K562 (cell line): ENCODE results near the gene ATAD3B. TPM values are rescaled to one million over a fixed set of nuclear protein-coding genes. Genes with fewer than 3 reads are reported as not detected.
A peak's percentile ranks its signal among the peaks of the same experiment; 100 is the strongest.

Source experiments
- ATF1 ChIP-seq, 2 experiments: fragments of 450-650 bp in 1 of 2; IDR thresholded peaks; 2 replicates each; pipeline ENCODE4 v1.6.1; 2016; ENCODE audit warnings: missing compliant biosample characterization in 1 of 2, missing genetic modification characterization in 1 of 2
- BHLHE40 ChIP-seq: IDR thresholded peaks from 2 replicates; pipeline ENCODE4 v1.6.1; 2011; ENCODE audit warnings: low read length, improper control_type of control experiment
- BRD9 ChIP-seq: fragments of 450-650 bp; IDR thresholded peaks from 2 replicates; pipeline ENCODE4 v1.6.1; 2018; ENCODE audit warnings: low read depth; ENCODE audit not compliant: partially characterized antibody
- CHD1 ChIP-seq: fragments of 200-600 bp; sonication (generic); IDR thresholded peaks from one replicate; pipeline ENCODE4 v1.6.1; 2012; ENCODE audit warnings: mild to moderate bottlenecking, moderate library complexity, low read length, inconsistent platforms
- CTBP1 ChIP-seq: fragments of 450-650 bp; IDR thresholded peaks from 2 replicates; pipeline ENCODE4 v1.6.1; 2016; ENCODE audit warnings: borderline replicate concordance
- E2F8 ChIP-seq: fragments of 450-650 bp; IDR thresholded peaks from 2 replicates; pipeline ENCODE4 v1.7.1; 2018; ENCODE audit warnings: mild to moderate bottlenecking, low read depth; ENCODE audit not compliant: partially characterized antibody
- FOXJ2 ChIP-seq: fragments of 200-800 bp; sonication (Bioruptor generic); IDR thresholded peaks from 2 replicates; pipeline ENCODE4 v1.6.1; 2016; ENCODE audit warnings: missing genetic modification characterization, missing compliant biosample characterization
- HCFC1 ChIP-seq: IDR thresholded peaks from 2 replicates; pipeline ENCODE4 v1.6.1; 2012; ENCODE audit warnings: low read depth, low read length, improper control_type of control experiment
- HOXB6 ChIP-seq: fragments of 250-450 bp; sonication (Bioruptor Pico); IDR thresholded peaks from 2 replicates; pipeline ENCODE4 v1.5.1; 2022; ENCODE audit warnings: mild to moderate bottlenecking, borderline replicate concordance
- KHSRP ChIP-seq: fragments of 450-650 bp; IDR thresholded peaks from 2 replicates; pipeline ENCODE4 v1.6.1; 2017
- KLF10 ChIP-seq: fragments of 250-450 bp; sonication (Bioruptor Pico); IDR thresholded peaks from 2 replicates; pipeline ENCODE4 v1.6.1; 2021; ENCODE audit warnings: matching md5 sums
- NONO ChIP-seq, 2 experiments: fragments of 200-400 bp in 1 of 2; fragments of 450-650 bp in 1 of 2; formaldehyde crosslinking in 1 of 2; IDR thresholded peaks; 2 replicates each; pipeline ENCODE4 v1.6.1; 2017; ENCODE audit warnings: low read depth in 2 of 2, mild to moderate bottlenecking in 2 of 2, moderate library complexity in 2 of 2, low read length in 1 of 2
- RBBP5 ChIP-seq: fragments of 200-600 bp; sonication (generic); IDR thresholded peaks from 2 replicates; pipeline ENCODE4 v1.6.1; 2012; ENCODE audit warnings: borderline replicate concordance, mild to moderate bottlenecking, low read length, control low read depth, inconsistent platforms; ENCODE audit not compliant: insufficient read depth, poor library complexity, severe bottlenecking
- RBM17 ChIP-seq: fragments of 200-400 bp; formaldehyde crosslinking; IDR thresholded peaks from 2 replicates; pipeline ENCODE4 v1.6.1; 2017; ENCODE audit warnings: low read depth, mild to moderate bottlenecking, low read length, borderline replicate concordance
- SMAD3 ChIP-seq: fragments of 450-650 bp; formaldehyde crosslinking; conservative IDR thresholded peaks from 2 replicates; pipeline ENCODE4 v1.4.0; 2020; ENCODE audit warnings: mild to moderate bottlenecking
- TAF1 ChIP-seq: IDR thresholded peaks from 2 replicates; pipeline ENCODE4 v1.6.1; 2011; ENCODE audit warnings: mild to moderate bottlenecking, low read length, moderate library complexity; ENCODE audit not compliant: insufficient read depth, control insufficient read depth, severe bottlenecking; ENCODE audit errors: extremely low read depth
- TCF7L2 ChIP-seq: fragments of 150-350 bp; IDR thresholded peaks from 2 replicates; pipeline ENCODE4 v1.6.1; 2016; ENCODE audit warnings: low read depth, mild to moderate bottlenecking, low read length, moderate library complexity
- ZC3H11A ChIP-seq: IDR thresholded peaks from 2 replicates; pipeline ENCODE4 v1.6.1; 2012; ENCODE audit warnings: low read depth, low read length, improper control_type of control experiment
- ZFP30 ChIP-seq: fragments of 250-450 bp; sonication (Bioruptor Pico); IDR thresholded peaks from 2 replicates; pipeline ENCODE4 v1.8.0; 2022; ENCODE audit warnings: moderate library complexity, mild to moderate bottlenecking, inconsistent platforms, borderline replicate concordance
- ZNF408 ChIP-seq: fragments of 250-450 bp; sonication (Bioruptor Pico); IDR thresholded peaks from 2 replicates; pipeline ENCODE4 v1.4.0; 2020; ENCODE audit warnings: low read depth, mild to moderate bottlenecking, moderate library complexity
- ZNF57 ChIP-seq: fragments of 450-650 bp; formaldehyde crosslinking; IDR thresholded peaks from 2 replicates; pipeline ENCODE4 v1.4.0; 2020; ENCODE audit warnings: mild to moderate bottlenecking, moderate library complexity
- ZNF740 ChIP-seq, 3 experiments: fragments of 200-800 bp in 1 of 3; sonication (Bioruptor generic) in 1 of 3; sonication (generic) in 1 of 3; formaldehyde crosslinking in 1 of 3; IDR thresholded peaks; 2 replicates each; pipeline versions ENCODE4 v1.6.1 to v1.8.0; 2016 to 2022; ENCODE audit warnings: mild to moderate bottlenecking in 2 of 3, missing compliant biosample characterization in 2 of 3, missing genetic modification characterization in 2 of 3, missing genetic modification reagents in 1 of 3
- polyA plus RNA-seq, 8 experiments: library from polyadenylated mRNA; depleted of rRNA in 4 of 8; stranded (reverse) in 5 of 8; unstranded in 3 of 8; fragments of >200 nt; fragmentation: Nextera tagmentation in 2 of 8; fragmentation: Illumina TruSeq in 1 of 8; extraction: Ambion mirVana in 2 of 8; extraction: Trizol in 1 of 8; gene quantifications; 2 replicates each; pipeline versions ENCODE4 v1.2.1 to v1.2.3, GENCODE V29; 2011 to 2014; ENCODE audit warnings: inconsistent platforms in 1 of 8, missing spikeins in 1 of 8
- total RNA-seq, 7 experiments: library from RNA; depleted of rRNA in 6 of 7; stranded (reverse); fragments of >200 nt in 6 of 7; fragmentation: Illumina TruSeq in 2 of 7; extraction: Trizol in 2 of 7; gene quantifications; 2 replicates each; pipeline versions ENCODE4 v1.2.1 to v1.2.3, GENCODE V29; 2011 to 2021; ENCODE audit warnings: low replicate concordance in 1 of 7

Gene ATAD3B
- total and polyA plus RNA-seq, 9 of the 15 experiments (the other 6 are each of a cell fraction or from before 2014, with no cell fraction given): 0.07 to 113 (median 27.7) TPM

- TF ChIP-seq HCFC1: peak; percentile 88
- peak; percentile 39; the same call in 1 of the 2 replicates for TF ChIP-seq BHLHE40
- no peak for TF ChIP-seq SMAD3 (CRISPR knock-in tag)
- TF ChIP-seq FOXJ2 (tag): no peak; the same call in 1 of the 2 replicates
- TF ChIP-seq TCF7L2: no peak; the same call in 1 of the 2 replicates
- no peak; the same call in 1 of the 2 replicates for TF ChIP-seq ZC3H11A
- no peak for TF ChIP-seq CHD1
- no peak for TF ChIP-seq BRD9
- no peak for TF ChIP-seq ZNF740 (CRISPR knock-in tag; IDR thresholded peaks at IDR 0.05)
- TF ChIP-seq ZNF740 (tag; IDR thresholded peaks at IDR 0.05): no peak
- TF ChIP-seq ZFP30 (CRISPR knock-in tag): no peak
- TF ChIP-seq CTBP1: peak; percentile 99
- no peak for TF ChIP-seq ZNF408 (CRISPR knock-in tag)
- TF ChIP-seq HOXB6: no peak; the same call in 1 of the 2 replicates
- TF ChIP-seq KLF10 (CRISPR knock-in tag): no peak
- TF ChIP-seq ATF1 (CRISPR knock-in tag; IDR thresholded peaks at IDR 0.05): peak; percentile 96
- peak; percentile 99 for TF ChIP-seq ATF1 (tag; IDR thresholded peaks at IDR 0.05)
- TF ChIP-seq RBM17: no peak
- TF ChIP-seq RBBP5: peak; percentile 97
- peak; percentile 87 for TF ChIP-seq E2F8
- 0 out of 2 replicates have a peak, but pooled peaks have one; percentile 6 for TF ChIP-seq ZNF57
- TF ChIP-seq NONO (IDR thresholded peaks at IDR 0.05; ENCODE audit: low read depth in 2 of 2, low read length in 1 of 2): peak in 1 of 2 experiments; percentile 17; a peak in 1 of 4 replicates
- TF ChIP-seq KHSRP: peak; percentile 89
- peak; percentile 75 for TF ChIP-seq TAF1
Observed at GRCh38 chr1:1511533-1512285, 40.1 kb downstream of the ATAD3B start, which contains the start of gene ATAD3A (continued).
